SK-N-SH (cell line): ENCODE measurements around the gene SLC7A5.

Source experiments
- CTCF ChIP-seq: fragments of 200-600 bp; sonication (generic); IDR thresholded peaks from 2 replicates; pipeline ENCODE4 v1.6.1; 2017; ENCODE audit warnings: antibody characterized with exemption, mild to moderate bottlenecking, moderate library complexity
- EP300 ChIP-seq, 2 experiments: IDR thresholded peaks; 2 replicates each; pipeline versions ENCODE4 v1.4.0 to v1.6.1; 2012; ENCODE audit warnings: borderline replicate concordance in 1 of 2, low read depth in 1 of 2, low read length in 1 of 2
- RAD21 ChIP-seq: IDR thresholded peaks from 2 replicates; pipeline ENCODE4 v1.6.1; 2012; ENCODE audit warnings: mild to moderate bottlenecking, low read length
- RFX5 ChIP-seq: IDR thresholded peaks from 2 replicates; pipeline ENCODE4 v1.6.1; 2012; ENCODE audit warnings: mild to moderate bottlenecking, improper control_type of control experiment, low read length

- TF ChIP-seq RAD21: no peak
- no peak for TF ChIP-seq CTCF
- no peak for TF ChIP-seq RFX5
- no peak for TF ChIP-seq EP300 (IDR thresholded peaks at IDR 0.05; ENCODE audit: borderline replicate concordance in 1 of 2, low read depth in 1 of 2, low read length in 1 of 2)
Measured at GRCh38 chr16:87914812-87915211, 45.5 kb upstream of the SLC7A5 start.
